OCI-LY7 (cell line): ENCODE measurements around the gene ANKRD66. TPM values are rescaled to one million over a fixed set of nuclear protein-coding genes. Genes with fewer than 3 reads are reported as not detected.

Experiments
- BruUV-seq: library from RNA; stranded (reverse); fragments of 400-500 nt; replicated peaks from 2 replicates; lab custom pipeline; 2021; lab: Mats Ljungman, UMichigan
- CTCF ChIA-PET: fragments of 300-600 bp; sonication (Branson Sonifier 250); formaldehyde crosslinking; loops from one replicate; lab custom pipeline; 2022; ENCODE audit warnings: antibody characterized with exemption; ENCODE audit not compliant: unreplicated experiment; lab: Charles Lee
- POLR2A ChIA-PET: fragments of 300-600 bp; sonication (Branson Sonifier 250); formaldehyde crosslinking; loops from one replicate; lab custom pipeline; 2022; ENCODE audit warnings: antibody characterized with exemption; lab: Charles Lee
- DNase-seq: peaks from one replicate; pipeline ENCODE4 v3.0.0-alpha.2; 2015; ENCODE audit warnings: low spot score
- H2AFZ ChIP-seq: fragments of 200-600 bp; sonication (generic), shearing (Covaris generic); 2 replicates; pipeline ENCODE4 v1.6.1; 2014; ENCODE audit warnings: mild to moderate bottlenecking, antibody characterized with exemption, low read length, moderate library complexity
- H3K27ac ChIP-seq: fragments of 200-600 bp; sonication (generic); 2 replicates; pipeline ENCODE4 v1.5.1; 2014; ENCODE audit warnings: mixed run types, low read depth, mild to moderate bottlenecking, moderate library complexity, low read length, inconsistent platforms; ENCODE audit not compliant: poor library complexity, severe bottlenecking
- H3K36me3 ChIP-seq: fragments of 200-600 bp; sonication (generic); 2 replicates; pipeline ENCODE4 v1.6.1; 2014; ENCODE audit warnings: mild to moderate bottlenecking, antibody characterized with exemption, low read length, moderate library complexity, mixed read lengths; ENCODE audit not compliant: insufficient read depth
- H3K4me1 ChIP-seq: fragments of 200-600 bp; sonication (generic); 2 replicates; pipeline ENCODE4 v1.5.1; 2014; ENCODE audit warnings: mild to moderate bottlenecking, low read length; ENCODE audit not compliant: insufficient read depth, poor library complexity, severe bottlenecking
- H3K4me2 ChIP-seq: fragments of 200-600 bp; sonication (generic); 2 replicates; pipeline ENCODE4 v1.6.1; 2014; ENCODE audit warnings: mild to moderate bottlenecking, low read length
- H3K4me3 ChIP-seq: fragments of 200-600 bp; sonication (generic); 2 replicates; pipeline ENCODE4 v1.5.1; 2014; ENCODE audit warnings: mild to moderate bottlenecking, low read depth, low read length; ENCODE audit not compliant: poor library complexity, severe bottlenecking
- H3K79me2 ChIP-seq: fragments of 200-600 bp; sonication (generic); 2 replicates; pipeline ENCODE4 v1.6.1; 2016; ENCODE audit warnings: low read depth, mild to moderate bottlenecking, low read length, moderate library complexity, mixed read lengths; ENCODE audit not compliant: insufficient read depth
- H3K9me2 ChIP-seq: fragments of 200-600 bp; sonication (generic); 2 replicates; pipeline ENCODE4 v1.6.1; 2016; ENCODE audit warnings: mild to moderate bottlenecking, low read length, mixed read lengths; ENCODE audit not compliant: insufficient read depth
- H3K9me3 ChIP-seq: fragments of 200-600 bp; sonication (generic); 2 replicates; pipeline ENCODE4 v1.6.1; 2014; ENCODE audit warnings: mild to moderate bottlenecking, mixed run types, low read length, mixed read lengths
- H4K20me1 ChIP-seq: fragments of 200-600 bp; sonication (generic); 2 replicates; pipeline ENCODE4 v1.6.1; 2014; ENCODE audit warnings: mild to moderate bottlenecking, antibody characterized with exemption, low read length, moderate library complexity, mixed read lengths; ENCODE audit not compliant: insufficient read depth
- CTCF ChIP-seq: fragments of 200-600 bp; sonication (generic); conservative IDR thresholded peaks from 2 replicates; pipeline ENCODE4 v1.5.1; 2014; ENCODE audit warnings: mild to moderate bottlenecking, antibody characterized with exemption, low read length, moderate library complexity, mixed read lengths
- EZH2phosphoT487 ChIP-seq: fragments of 200-600 bp; sonication (generic); IDR thresholded peaks from 2 replicates; pipeline ENCODE4 v1.6.1; 2018; ENCODE audit warnings: low read depth, borderline replicate concordance, mild to moderate bottlenecking, mixed run types, antibody characterized with exemption, low read length, moderate library complexity, mixed read lengths
- intact Hi-C: fragments of 100-400 bp; cut with micrococcal nuclease; formaldehyde crosslinking; loops from one replicate; pipeline ENCODE4 v1.10.0; 2022; ENCODE audit not compliant: unreplicated experiment
- total RNA-seq, 2 experiments: library from RNA; depleted of rRNA in 1 of 2; stranded (reverse); fragments of >200 nt in 1 of 2; shearing (Covaris generic) in 1 of 2; gene quantifications; 2 replicates each; pipeline ENCODE4 v1.2.3, GENCODE V29; 2014 to 2022

The ANKRD66 gene
- total RNA-seq, 2 experiments from 2014 or later = not detected

DNA sequence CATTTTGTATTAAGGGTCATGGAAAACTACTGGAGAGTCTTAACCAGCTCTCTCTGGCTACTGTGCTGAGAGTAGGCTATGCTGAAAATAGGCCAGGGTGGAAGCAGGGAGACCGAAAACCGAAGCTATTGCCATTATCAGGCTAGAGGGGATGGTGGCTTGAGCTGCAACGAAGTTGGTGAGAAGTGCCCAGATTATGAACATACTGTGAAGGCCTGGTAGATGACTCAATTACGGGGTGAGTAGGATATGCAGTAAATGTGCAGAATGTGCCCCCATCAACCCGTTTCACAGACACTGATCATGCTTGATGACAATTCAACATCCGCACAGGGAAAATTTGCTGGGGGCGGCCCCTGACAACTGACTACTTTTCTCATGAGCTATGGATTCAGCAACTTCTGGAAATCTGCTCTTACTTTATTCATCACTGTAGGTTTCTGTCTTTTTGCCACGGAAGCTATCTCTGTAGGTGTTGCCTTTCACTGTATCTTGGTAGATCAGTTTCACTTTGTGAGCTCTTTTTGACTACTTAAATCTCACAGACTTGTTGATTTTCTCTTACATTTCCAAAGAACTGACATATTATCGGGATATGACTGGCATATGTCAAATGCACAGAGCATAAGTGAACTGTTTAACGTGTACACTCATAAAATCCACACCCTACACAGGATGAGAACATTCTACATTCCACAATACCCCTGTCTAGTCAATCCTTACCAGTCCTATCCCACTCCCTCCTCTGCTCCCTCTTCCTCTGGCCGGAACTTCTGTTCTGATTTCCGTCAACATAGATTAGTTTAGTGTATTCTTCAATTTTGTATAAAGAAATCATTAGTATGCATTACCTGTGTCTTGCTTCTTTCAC lies 31.0 kb downstream of the ANKRD66 start:
- no peaks in the 10 kb centered on the region for H3K9me2 ChIP-seq
- intact Hi-C loops = no loop called here
- H3K9me3 ChIP-seq = no peaks in the 10 kb centered on the region
- TF ChIP-seq CTCF = no peak
- TF ChIP-seq EZH2phosphoT487 = no peak
- no peak overlapping the region for H3K4me2 ChIP-seq
- H3K27ac ChIP-seq = no peak overlapping the region
- BruUV-seq = no TSS peak
- DNase-seq = no peak
- no peak overlapping the region for H2AFZ ChIP-seq
- ChIA-PET POLR2A (interaction anchor here (1.6 kb wide), 1 partner anchor 12 kb away, joined by 3 read pairs; no protein-coding TSS in a partner anchor), CTCF (interaction anchor here (0.6 kb wide), 1 partner anchor 18 kb away, joined by 3 read pairs; no protein-coding TSS in a partner anchor)
- no peaks in the 10 kb centered on the region for H3K36me3 ChIP-seq
- H4K20me1 ChIP-seq = no peaks in the 10 kb centered on the region
- H3K4me3 ChIP-seq = no peak overlapping the region
- H3K4me1 ChIP-seq = no peaks in the 10 kb centered on the region
- no peaks in the 10 kb centered on the region for H3K79me2 ChIP-seq

- no TSS peak for BruUV-seq
- TF ChIP-seq CTCF (peak; percentile 98), EZH2phosphoT487 (no peak)
- DNase-seq = peak; percentile 72
- intact Hi-C loops = loop anchor here (1.0 to 10.0 kb wide), 4 partner anchors 155 to 687 kb away; no protein-coding TSS in a partner anchor
- ChIA-PET POLR2A (no interaction called here), CTCF (no interaction called here)
- Histone ChIP-seq H2AFZ (no peak overlapping the region), H3K27ac (no peak overlapping the region), H3K9me2 (no peaks in the 10 kb centered on the region), H3K4me1 (no peaks in the 10 kb centered on the region), H3K79me2 (no peaks in the 10 kb centered on the region), H3K9me3 (no peaks in the 10 kb centered on the region), H3K4me3 (no peak overlapping the region), H4K20me1 (no peaks in the 10 kb centered on the region), H3K36me3 (no peaks in the 10 kb centered on the region), H3K4me2 (no peak overlapping the region)
Observed at GRCh38 chr6:46781478-46782378, 35.0 kb downstream of the ANKRD66 start.
